Fibroblast of lung (primary cell): ENCODE measurements around the gene RPS27.

ENCODE experiments used
- CTCF ChIP-seq, 2 donors: IDR thresholded peaks in 1 of 2; conservative IDR thresholded peaks in 1 of 2; 1 replicate in 1 of 2; 2 replicates in 1 of 2; pipeline ENCODE4 v1.5.1; 2011 to 2012; ENCODE audit warnings: low read length in 2 of 2, control low read depth in 1 of 2, inconsistent platforms in 1 of 2, low read depth in 1 of 2, mild to moderate bottlenecking in 1 of 2
- EZH2 ChIP-seq: IDR thresholded peaks from 2 replicates; pipeline ENCODE4 v1.5.1; 2012; ENCODE audit warnings: low read length, control low read depth, mild to moderate bottlenecking; ENCODE audit errors: missing control alignments

DNA sequence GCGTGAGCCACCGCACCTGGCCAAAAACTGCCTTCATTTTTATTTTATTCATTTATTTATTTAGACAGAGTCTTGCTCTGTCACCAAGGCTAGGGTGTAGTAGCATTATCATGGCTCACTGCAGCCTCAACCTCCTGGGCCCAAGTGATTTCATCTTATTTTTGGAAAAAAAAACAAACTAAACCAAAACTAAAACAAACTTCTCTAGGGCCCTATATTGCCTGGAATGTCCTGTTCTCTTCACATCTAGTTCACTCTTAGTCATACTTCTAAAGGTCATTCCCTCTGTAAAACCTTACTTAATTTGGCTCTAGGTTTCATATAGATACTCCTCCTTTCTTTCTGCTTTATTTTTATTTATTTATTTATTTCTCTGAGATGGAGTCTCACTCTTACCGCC is 15.6 kb downstream of the RPS27 start:
- TF ChIP-seq EZH2 (no peak), CTCF (conservative IDR thresholded peaks at IDR 0.05 in 1 of 2, IDR thresholded peaks at IDR 0.05 in 1 of 2; ENCODE audit: low read depth in 1 of 2, low read length in 2 of 2) (no peak)
